ENCODE measurements around the gene PRPF39. TPM values are rescaled to one million over a fixed set of nuclear protein-coding genes. Genes with fewer than 3 reads are reported as not detected.
"Not testable (repeated sequence)": the region's sequence is repeated elsewhere in the genome, so short reads cannot be mapped to it uniquely, and the experiment has no call there.

PRPF39 gene
- total RNA-seq, 4 donors from 2014 or later, result 11.9 to 22.7 (median 13.7) TPM

- no peak for TF ChIP-seq POLR2A (IDR thresholded peaks at IDR 0.05)
- no peak for TF ChIP-seq CTCF (IDR thresholded peaks at IDR 0.05 in 4 of 5, conservative IDR thresholded peaks at IDR 0.05 in 1 of 5)
- no peak overlapping the region for H3K4me3 ChIP-seq
- H3K36me3 ChIP-seq, result peaks cover 0 to 5% of the 10 kb centered on the region in 2 donors
- H3K4me1 ChIP-seq, result no peaks in the 10 kb centered on the region
- DNase-seq, result no peak
- in situ Hi-C loops (cut with MboI; ENCODE audit: low sequenced_read_pairs in 4 of 4), result no loop called here
- ATAC-seq, result no peak
- H3K9me3 ChIP-seq, result no peaks in the 10 kb centered on the region
- H3K27ac ChIP-seq, result no peak overlapping the region
- intact Hi-C loops (cut with DNase I; ENCODE audit: low total_unique reads), result no loop called here
- H3K27me3 ChIP-seq, result no peaks in the 10 kb centered on the region
Measured at GRCh38 chr14:45073231-45073879, 10.6 kb upstream of the PRPF39 start.

- peaks cover 0 to 1% of the 10 kb centered on the region in 2 donors for H3K4me1 ChIP-seq
- ATAC-seq (no peak), DNase-seq (no peak)
- no peaks in the 10 kb centered on the region for H3K9me3 ChIP-seq
- intact Hi-C loops (cut with DNase I; ENCODE audit: low total_unique reads), result no loop called here
- no peaks in the 10 kb centered on the region for H3K27me3 ChIP-seq
- no peak overlapping the region for H3K27ac ChIP-seq
- H3K36me3 ChIP-seq, result peaks cover 0 to 4% of the 10 kb centered on the region in 2 donors
- TF ChIP-seq POLR2A (IDR thresholded peaks at IDR 0.05), result no peak
- TF ChIP-seq CTCF (IDR thresholded peaks at IDR 0.05 in 4 of 5, conservative IDR thresholded peaks at IDR 0.05 in 1 of 5), result no peak
- in situ Hi-C loops (cut with MboI; ENCODE audit: low sequenced_read_pairs in 4 of 4), result no loop called here
- no peak overlapping the region for H3K4me3 ChIP-seq
Measured at GRCh38 chr14:45078323-45078722, 5.6 kb upstream of the PRPF39 start.

DNA sequence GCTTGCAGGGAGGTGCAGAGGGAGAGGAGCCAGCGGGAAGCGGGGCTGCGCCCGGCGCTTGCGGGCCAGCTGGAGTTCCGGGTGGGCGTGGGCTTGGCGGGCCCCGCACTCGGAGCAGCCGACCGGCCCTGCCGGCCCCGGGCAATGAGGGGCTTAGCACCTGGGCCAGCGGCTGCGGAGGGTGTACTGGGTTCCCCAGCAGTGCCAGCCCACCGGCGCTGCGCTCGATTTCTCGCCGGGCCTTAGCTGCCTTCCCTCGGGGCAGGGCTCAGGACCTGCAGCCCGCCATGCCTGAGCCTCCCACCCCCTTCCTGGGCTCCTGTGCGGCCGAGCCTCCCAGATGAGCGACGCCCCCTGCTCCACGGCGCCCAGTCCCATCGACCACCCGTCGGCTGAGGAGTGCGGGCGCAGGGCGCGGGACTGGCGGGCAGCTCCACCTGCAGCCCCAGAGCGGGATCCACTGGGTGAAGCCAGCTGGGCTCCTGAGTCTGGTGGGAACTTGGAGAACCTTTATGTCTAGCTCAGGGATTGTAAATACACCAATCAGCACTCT, 3.4 kb upstream of the PRPF39 start:
- H3K27me3 ChIP-seq; intact Hi-C loops (cut with DNase I; ENCODE audit: low total_unique reads); H3K4me3 ChIP-seq; H3K27ac ChIP-seq; H3K9me3 ChIP-seq; DNase-seq; ATAC-seq; H3K36me3 ChIP-seq: not testable (repeated sequence)
- in situ Hi-C loops (cut with MboI; ENCODE audit: low sequenced_read_pairs in 4 of 4), result loop anchor here in 1 of 4 donors (10.0 kb wide), 1 partner anchor 54 kb away; the partner anchor contains the start of genes FANCM and FKBP3
- H3K4me1 ChIP-seq, result peaks cover 9 to 17% of the 10 kb centered on the region in 2 donors

- H3K36me3 ChIP-seq; H3K27me3 ChIP-seq; H3K9me3 ChIP-seq; ATAC-seq; H3K4me3 ChIP-seq; intact Hi-C loops (cut with DNase I; ENCODE audit: low total_unique reads); DNase-seq; H3K27ac ChIP-seq: not testable (repeated sequence)
- in situ Hi-C loops (cut with MboI; ENCODE audit: low sequenced_read_pairs in 4 of 4), result loop anchor here in 1 of 4 donors (10.0 kb wide), 1 partner anchor 54 kb away; the partner anchor contains the start of genes FANCM and FKBP3
- H3K4me1 ChIP-seq, result peaks cover 16 to 23% of the 10 kb centered on the region in 2 donors
Measured at GRCh38 chr14:45081096-45081495, 2.8 kb upstream of the PRPF39 start.

- H3K4me3 ChIP-seq, result no peak overlapping the region
- in situ Hi-C loops (cut with MboI; ENCODE audit: low sequenced_read_pairs in 4 of 4) (loop anchor here in 1 of 4 donors (10.0 kb wide), 1 partner anchor 52 kb away; the partner anchor contains the start of genes FANCM and FKBP3), intact Hi-C loops (cut with DNase I; ENCODE audit: low total_unique reads) (no loop called here)
- peaks cover 27 to 28% of the 10 kb centered on the region in 2 donors for H3K4me1 ChIP-seq
- ATAC-seq (no peak), DNase-seq (no peak)
- no peaks in the 10 kb centered on the region for H3K27me3 ChIP-seq
- H3K36me3 ChIP-seq, result no peaks in the 10 kb centered on the region
- no peak for TF ChIP-seq POLR2A (IDR thresholded peaks at IDR 0.05)
- TF ChIP-seq CTCF (IDR thresholded peaks at IDR 0.05 in 4 of 5, conservative IDR thresholded peaks at IDR 0.05 in 1 of 5), result no peak
- no peaks in the 10 kb centered on the region for H3K9me3 ChIP-seq
- H3K27ac ChIP-seq, result no peak overlapping the region
Measured at GRCh38 chr14:45082420-45082819, 1.5 kb upstream of the PRPF39 start.

All from gastrocnemius medialis (tissue), 4 donors.